Forelimb muscle (tissue), 1 donor: ENCODE data around the gene DPYD. TPM values are rescaled to one million over a fixed set of nuclear protein-coding genes. Genes with fewer than 3 reads are reported as not detected.

Experiments
- DNase-seq: peaks from one replicate; pipeline ENCODE4 v3.0.0-alpha.2; 2013; ENCODE audit warnings: low read depth
- polyA plus RNA-seq: library from polyadenylated mRNA; unstranded; fragments of 120-200 nt; gene quantifications from one replicate; pipeline ENCODE4 v1.2.1, GENCODE V29; 2013; ENCODE audit not compliant: insufficient read length

Gene DPYD
- polyA plus RNA-seq: 8.1 TPM

DNA sequence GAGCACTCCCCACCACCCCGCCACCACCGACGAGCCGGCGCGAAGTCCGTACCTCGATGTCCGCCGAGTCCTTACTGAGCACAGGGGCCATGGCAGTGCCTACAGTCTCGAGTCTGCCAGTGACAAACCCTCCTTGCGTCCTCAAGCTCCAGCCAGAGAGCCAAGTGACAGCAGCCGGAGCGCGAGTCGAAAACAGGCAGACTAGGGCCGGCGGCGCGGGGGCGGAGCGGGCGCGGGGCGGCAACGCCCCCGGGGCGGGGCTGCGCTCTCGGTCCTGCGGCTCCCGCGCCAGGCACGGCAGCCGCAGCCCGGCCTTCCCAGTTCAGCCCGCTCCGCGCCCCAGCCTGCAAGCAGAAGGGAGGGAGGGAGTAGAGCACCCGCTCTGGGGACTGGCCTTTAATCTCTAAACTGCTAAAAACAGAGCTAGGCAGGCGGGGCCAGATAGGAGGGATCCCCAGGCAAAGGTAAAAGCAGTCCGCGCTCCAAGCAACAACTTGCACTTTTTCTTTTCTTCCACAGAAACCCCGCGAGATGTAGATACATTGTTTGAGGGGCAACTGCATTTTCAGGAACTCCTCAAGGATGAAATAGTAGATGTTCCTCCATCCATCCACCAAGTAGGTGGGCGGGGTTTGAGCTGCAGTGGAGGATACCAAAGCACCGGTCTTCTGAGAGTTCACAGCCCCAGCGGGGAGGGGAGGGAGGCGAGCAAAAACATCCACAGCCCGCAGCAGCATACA lies at the start of gene DPYD:
Gene DPYD, minus strand, starts transcription at position 203 of the 740 bp plus-strand sequence. Its CDS starts 112 bp downstream, at position 91.
- peak; percentile 56 for DNase-seq

DNA sequence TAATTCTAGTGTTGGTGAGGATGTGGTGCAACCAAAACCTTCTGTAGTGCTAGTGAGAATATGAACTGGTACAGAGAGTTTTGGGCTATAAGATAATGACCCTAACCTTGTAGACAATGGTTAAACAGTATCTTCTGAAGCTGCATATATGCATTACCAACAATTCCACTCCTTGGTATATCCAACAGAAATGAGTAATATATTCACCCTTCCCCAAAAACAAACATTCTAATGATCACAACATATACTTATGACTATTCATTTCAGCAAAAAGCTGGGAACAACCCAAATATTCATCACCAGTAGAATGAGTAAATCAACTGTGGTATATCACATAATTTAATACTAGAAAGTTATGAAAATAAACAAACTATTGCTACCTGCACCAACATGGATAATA lies 39.6 kb upstream of the DPYD start:
- DNase-seq: no peak

DNA sequence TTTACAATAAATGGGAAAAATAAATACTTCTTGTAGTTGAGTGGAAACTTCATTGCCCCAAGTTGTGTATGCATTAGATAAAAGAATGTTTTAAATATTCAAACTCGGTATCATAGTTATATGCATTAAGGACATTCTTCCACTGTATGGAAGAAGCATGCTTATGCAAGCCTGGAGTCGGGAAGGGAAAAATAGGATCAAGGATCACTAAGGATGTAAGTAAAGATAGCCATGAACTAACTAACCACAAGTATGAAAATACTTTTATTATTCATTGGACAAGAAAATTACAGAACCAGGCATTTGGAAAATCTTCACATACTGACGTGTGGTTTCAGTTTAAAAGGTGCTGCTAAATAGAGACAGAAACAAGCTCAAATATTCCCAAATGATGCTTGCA lies 26.9 kb upstream of the DPYD start:
- DNase-seq: no peak

DNA sequence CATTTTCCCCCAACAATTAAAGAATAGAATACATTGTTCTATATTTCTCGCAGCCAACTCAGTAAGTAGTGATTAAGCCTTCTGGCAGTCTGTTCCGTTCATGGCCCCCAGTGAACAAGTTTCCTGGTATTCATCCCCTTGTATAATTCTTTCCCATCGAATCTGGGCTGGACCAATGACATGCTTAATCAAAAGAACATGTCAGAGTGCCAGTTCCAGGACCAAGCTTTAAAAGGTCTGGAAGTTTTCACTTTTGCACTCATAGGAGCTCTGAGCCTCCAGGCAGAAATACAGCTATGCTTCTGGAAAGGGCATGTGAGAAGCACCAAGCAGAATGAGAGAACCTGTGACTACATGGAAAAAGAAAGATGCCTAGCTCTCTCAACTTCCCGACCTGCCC lies 22.5 kb upstream of the DPYD start:
- DNase-seq: no peak

DNA sequence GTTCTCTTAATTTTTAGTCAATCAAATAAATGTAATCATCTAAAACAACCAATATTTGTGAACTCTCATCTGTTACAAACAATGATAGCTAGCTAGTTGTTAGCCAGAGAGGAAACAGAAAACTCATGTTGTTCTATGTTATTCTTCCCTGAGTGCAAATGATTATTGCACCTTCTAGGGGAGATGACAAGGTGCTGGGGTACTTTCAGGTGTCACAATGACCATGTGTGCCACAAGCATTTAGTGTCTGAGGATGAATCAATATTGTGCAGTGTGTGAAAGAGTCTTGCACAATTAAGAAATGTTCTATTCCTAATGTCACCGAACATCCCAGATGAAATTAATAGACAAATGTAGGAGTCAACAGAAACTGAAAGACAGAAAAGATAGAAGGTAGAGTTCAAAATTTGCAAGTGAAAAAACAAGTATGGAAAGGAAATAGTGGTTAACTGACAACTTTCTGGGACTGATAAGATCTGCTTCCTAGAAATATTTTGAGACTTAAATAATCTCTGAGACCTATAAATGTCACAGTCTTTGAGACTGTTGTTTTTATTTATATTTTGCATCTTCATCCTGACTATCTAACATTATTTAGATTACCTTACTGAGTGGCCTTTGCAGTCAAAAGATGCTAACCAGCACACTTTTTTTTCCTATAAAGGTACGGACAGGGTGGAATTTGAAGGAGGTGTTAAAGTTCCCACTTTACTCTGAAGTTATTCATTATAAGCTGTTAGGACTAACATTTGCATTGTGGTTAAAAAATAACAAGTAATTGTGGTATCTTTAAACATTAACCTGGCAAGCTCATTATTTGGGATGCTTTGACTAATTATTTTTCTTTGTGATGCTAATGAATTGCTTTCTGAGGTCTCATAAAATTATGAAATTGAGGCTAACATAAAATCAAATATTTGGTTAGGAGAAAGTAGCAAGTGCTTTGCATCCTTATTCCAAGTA lies 21.6 kb upstream of the DPYD start:
- DNase-seq: no peak

DNA sequence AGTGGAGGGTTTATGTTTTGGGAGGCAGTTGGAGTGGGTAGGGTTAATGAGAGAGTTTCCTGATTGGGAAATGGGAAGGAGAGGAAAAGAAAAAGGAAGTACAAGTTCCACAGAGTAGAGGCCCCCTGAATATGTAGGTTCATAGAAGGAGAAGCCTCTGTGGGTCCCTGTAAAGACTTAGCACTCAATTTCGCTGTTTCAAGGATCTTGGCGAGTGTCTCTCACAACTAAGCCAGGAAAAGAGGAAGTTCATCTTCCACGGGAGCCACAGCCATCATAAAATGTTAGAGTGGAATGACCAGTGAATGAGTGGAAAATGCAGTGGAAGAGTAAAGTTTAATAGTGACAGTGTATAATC lies 17.4 kb upstream of the DPYD start:
- no peak for DNase-seq

DNA sequence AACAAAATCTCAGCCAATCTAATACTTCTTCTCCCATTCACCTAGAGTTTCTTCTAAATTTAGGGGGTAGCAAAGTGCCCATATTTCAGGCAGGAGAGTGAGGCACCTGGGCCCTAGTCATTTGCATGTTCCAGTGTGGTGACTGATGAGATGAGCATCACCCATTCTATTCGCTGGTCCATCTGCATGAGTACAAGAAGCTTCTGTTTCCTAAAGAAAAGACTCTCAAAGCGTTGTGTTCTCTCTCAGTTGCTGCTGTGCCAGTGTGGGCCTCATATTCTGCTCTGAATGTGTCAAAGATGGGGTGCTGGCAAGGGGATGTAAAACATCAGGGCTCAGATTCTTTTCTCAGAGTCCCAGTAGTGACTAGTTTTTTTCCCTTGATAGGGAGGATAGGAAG lies 16.1 kb upstream of the DPYD start:
- no peak for DNase-seq

DNA sequence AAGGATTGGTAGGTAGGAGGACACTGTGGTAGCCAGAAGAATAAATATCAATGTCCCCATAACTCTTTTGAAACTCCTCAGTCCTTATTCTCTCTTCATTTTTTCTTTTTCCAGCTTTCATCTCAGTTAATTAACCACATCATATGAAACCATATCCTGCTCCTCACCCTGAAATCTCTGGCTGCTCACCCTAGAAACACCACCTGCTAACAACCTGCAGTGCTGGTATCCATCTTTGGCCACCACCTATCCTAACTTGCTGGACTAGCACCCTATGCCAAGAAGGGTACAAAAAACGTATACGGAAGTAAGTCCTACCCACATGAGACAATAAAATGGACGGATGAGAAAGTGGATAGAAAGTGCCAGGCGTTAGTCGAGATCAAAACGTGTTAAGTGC lies 13.7 kb upstream of the DPYD start:
- no peak for DNase-seq

DNA sequence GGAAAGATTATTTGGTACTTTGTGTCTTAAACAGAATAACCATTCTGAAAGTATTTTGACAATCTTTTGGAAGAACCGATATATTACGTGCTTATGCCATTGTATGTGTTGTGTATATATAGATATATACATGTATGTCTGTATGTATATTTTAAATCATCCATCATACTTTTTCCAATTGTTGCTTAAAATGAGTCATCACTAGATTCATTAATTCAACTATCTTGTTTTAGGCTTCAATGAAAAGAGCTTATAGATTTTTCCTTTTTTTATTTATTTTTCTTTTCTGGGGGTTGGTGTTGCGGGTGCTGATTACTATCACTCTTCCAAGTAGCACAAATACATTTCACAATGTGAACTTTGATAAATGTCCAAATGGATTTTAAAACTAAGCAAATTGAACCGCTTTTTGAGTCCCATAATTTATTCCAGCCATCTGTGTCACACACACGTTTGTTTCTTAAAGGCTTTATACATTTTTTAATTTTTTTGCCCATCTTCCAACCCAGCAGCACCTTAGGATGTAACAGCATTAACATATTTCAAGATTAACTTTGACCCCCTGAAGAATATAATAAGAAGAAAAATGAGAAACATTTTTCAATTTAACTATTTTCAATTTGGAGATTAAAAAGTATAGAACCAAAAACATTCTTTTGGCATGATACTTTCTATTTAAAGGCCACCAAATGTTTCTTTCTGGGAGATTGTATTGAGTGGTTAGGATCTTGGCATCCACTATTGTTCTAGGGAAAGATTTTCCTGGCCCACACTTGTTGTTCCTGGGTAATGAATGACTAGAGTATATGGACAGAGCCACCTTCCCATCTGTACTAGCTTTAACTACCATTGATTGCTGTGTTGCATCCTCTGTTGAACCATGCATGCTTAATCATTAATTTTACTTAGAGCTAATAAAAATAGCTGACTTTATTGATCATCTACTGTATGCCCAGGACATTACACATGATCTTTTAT lies 9.3 kb upstream of the DPYD start:
- no peak for DNase-seq

DNA sequence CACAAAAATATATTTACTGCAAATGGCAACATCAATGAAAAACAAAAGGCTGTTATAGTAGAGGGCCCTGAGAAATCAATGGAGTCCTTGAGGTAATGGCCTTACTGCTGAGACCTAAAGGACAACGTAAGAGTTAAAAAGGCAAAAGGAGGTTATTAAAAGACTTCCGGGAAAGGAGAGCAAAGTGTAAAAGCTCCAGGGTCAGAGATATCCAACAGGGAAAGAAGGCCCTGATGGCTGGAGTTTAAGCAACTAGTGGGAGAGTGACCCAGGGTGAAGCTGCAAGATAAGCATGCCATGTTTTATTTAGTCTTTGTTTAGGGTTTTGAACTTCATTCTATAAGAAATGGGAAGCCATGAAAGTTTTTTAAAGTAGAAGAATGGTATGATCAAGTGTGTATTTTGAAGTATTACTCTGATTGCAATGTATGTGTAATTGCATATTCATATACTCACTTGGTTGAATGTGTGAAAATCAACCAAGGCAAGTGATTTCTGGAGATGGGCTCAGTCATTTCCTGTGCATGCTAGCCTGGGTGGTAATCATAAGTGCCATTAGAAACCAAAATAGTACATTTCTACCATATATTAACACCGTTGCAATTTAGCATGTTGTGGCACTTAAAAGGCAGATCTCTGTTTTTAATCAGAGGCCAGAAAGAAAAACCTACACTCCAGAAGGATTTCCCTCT lies 5.3 kb upstream of the DPYD start:
- DNase-seq: no peak

DNA sequence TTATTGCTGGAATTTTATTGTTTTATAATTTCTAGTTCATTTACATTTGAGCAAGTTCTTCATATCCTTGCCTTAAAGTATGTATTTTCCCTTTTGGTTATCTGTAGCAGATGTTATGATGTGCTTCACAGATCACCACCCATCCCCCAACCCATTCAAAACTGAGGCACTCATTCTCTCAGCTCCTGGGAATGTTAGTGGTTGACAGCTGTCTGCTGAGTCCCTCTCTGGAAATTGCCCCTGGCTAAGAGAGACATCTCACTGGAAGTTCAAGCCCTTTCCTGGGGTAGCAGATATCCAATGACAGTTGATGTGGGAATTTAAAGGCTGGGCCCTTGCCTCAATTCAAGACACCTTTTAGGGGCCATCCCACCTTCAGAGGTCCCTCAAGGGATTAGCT lies 4.3 kb upstream of the DPYD start:
- DNase-seq: no peak

DNA sequence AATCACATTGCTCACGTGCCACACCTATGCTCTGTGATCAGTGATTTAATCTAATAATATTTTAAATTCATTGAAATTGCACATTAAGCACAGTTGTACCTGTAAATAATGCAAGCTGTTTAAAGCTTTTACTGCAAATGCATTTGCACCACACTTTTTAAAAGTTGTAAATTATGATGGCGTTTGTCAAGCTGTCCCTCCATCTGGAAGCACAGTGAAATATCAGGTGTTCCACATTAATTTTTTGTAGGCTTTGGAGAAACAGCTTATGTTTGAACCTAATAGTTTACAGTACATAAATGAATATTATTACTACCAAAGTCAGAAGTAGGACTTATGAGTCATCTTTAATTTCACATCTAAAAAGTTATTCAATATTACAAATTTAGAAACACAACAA lies 3.0 kb upstream of the DPYD start:
- DNase-seq: no peak

DNA sequence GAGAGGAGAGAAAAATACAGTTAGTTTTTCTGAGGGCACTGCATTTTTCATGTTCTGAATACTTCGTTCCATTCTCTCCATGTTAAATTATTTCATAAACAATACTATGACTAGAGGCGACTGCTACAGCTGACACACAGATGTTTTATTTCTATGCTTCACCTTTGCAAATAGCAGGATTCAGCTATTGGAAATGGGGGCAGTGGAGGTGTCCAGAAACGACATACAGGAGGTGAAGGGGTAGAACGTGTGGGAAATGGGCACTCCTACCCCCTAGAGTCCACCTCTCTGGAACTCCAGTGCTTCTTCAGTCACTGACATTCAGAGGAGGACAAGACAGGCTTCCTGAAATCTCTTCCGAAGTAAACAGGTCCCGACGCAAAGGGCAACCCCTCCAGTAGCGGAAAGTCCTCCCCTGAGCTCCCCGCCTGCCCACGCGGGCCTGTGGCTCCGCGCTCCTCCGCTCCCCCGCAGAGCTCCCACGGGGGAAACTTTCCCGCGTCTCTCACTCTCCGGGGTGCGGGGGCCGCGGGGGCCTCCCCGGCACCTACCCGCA lies 480 bp downstream of the DPYD start:
- no peak for DNase-seq

DNA sequence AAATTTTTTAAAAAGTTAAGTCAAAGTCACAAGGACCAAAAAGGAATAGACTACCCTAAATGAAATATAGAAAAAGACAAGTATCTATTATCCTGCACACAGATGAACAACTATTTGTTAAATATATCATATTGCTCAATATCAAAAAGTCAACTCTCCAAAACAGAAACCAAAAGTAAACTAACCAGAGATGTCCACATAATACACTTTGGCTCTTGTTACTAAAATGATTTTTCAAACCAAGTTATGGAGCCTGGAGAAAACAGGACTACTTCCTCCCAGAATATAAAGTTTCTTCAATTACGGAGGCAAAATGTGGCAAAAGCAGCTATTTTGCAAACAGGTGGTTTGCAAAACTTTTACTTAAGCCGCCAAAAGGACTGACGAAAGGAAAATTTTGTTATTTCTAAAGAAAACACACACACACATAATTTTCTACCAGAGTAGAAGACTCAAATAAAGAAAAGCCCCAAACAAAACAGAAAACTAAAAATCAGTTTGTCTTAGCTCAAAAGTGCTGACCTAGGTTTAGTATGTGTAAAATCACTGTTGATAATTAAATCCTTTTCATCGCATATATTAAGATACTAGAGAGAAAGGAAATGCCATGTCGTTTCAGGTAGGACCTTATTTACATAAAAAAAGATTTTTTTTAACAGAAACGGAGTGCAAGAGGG lies 1.1 kb downstream of the DPYD start:
- DNase-seq: no peak

DNA sequence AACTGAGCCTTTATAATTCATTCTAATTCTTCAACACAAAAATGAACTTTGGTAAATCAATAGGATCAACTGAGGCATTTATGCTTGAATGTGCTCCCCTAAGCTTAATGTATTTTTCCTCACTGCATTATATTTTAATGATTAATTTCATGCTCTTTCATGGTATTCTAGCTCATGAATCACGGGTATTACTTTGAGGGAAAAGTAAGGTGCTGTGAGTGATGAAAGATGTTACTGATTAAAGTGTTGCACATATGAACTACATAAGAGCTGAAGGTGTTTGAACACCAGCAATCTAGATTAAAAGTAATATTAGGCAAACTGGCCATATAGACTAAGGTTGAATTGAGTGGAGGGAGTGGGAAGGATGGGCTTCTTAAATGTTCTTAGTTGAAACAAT lies 1.9 kb downstream of the DPYD start:
- DNase-seq: no peak

DNA sequence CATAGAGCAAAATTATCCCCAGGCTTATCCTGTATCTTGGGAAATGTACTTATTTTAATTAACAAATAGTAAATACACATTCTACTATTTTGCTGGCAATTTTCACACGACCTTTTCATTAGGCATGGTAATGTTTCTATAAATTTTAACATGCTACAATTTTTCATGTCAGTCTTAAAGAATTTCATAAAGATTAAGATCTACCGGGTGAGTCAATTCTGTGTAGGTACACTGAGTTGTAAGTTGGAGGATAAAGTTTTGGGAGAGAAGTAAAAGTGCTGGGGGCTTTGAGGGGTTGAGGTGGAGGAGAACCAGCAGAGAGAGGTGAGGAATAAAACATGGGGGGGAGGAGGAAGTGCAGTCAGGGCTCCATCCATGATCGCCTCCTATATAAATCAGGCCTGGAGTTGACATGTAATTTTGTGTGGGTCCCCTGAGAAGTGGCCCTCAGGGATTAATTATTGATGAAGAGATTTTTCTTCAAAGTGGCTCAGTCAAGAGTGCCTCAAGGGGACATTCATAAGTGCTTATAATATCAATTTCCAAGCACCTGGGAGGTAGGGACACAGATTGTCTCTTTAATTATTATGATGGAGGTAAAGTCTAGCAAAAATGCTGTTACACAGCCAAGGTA lies 7.2 kb downstream of the DPYD start:
- no peak for DNase-seq

DNA sequence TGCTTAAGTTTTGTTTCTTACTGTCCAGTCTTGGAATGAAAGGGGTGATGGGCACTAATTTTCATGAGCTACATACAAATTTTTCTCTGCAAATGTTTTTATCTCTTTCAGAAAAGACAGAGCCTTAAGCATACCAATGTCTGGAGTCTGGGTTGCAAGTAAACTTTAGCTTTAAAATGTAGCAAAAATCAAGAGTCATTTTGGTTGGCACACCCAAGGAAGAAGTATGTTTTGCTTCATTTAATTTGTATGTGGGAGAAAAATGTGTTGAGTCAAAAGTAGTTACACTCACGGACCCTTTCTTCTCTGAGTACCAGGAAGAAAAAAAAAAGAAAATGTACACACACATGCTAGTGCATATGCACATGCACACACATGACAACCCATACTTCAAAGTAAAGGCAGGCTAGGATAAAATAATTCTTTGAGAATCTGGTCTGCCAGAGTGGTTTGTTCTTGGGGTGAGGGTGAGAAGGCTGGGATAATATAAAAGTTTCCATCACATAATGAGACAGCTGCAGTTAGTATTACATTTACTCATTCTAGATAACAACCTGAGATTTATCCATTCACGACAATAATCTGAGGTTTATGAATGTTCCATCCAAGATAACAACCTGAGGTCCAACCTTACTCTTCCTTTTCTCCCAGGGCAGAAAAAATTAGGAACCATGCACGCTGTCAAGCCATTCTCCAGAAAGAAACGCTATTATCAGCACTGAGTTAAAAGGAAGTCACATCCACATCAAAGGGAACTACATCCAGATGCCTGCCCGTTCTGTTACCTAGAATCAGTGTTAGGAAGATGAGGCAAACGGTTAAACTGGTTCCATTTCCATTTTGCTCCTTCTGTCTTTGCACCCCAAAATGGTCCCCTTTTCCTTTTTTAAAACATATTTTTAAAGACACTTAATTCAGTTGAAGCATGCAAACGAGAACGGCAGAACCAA lies 9.3 kb downstream of the DPYD start:
- DNase-seq: no peak

DNA sequence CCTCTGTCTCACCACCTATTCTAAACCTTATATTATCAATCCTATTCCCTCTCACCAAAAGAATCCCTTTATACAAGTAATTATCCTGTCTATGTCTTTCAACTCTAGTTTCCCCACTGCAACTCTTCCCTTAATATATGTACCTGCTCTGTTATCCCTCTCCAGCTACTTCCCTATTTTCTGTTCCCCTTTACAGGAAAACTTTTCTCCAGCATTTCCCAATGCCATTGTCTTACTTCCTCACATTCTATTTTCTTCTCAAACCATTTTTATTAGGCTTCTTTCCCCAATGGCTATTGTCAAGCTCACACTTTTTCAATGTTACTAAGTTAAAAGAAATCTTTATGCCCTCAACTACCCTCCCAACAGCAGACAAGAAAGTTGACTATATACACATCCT lies 11.6 kb downstream of the DPYD start:
- DNase-seq: no peak

DNA sequence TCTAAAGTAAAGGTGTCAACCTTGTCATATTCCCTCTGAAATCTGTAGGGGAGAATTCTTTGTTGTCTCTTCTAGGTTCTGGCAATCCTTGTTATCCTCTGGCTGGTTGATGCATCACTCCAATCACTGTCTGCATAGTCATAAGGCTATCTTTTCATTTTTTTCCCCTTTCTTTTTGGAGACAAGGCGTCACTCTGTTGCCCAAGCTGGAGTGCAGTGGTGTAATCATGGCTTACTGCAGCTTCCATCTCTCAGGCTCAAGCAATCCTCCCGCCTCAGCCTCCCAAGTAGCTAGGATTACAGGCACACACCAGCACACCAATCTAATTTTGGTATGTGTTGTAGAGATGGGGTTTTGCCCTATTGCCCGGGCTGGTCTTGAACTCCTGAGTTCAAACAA lies 12.9 kb downstream of the DPYD start:
- DNase-seq: no peak
